ENCODE data around the gene OGT.

- no peak for TF ChIP-seq POLR2A (IDR thresholded peaks at IDR 0.05)
- TF ChIP-seq CTCF (IDR thresholded peaks at IDR 0.05): no peak
- TF ChIP-seq EP300 (IDR thresholded peaks at IDR 0.05): no peak
These were observed 44.8 kb downstream of the OGT start for GRCh38 chrX:71577682-71578081.

Data from tibial nerve (tissue), 4 donors.